ENCODE data around the gene VPS18.
"Not testable (repeated sequence)": the region's sequence is repeated elsewhere in the genome, so short reads cannot be mapped to it uniquely, and the experiment has no call there.

VPS18 gene, protein sequence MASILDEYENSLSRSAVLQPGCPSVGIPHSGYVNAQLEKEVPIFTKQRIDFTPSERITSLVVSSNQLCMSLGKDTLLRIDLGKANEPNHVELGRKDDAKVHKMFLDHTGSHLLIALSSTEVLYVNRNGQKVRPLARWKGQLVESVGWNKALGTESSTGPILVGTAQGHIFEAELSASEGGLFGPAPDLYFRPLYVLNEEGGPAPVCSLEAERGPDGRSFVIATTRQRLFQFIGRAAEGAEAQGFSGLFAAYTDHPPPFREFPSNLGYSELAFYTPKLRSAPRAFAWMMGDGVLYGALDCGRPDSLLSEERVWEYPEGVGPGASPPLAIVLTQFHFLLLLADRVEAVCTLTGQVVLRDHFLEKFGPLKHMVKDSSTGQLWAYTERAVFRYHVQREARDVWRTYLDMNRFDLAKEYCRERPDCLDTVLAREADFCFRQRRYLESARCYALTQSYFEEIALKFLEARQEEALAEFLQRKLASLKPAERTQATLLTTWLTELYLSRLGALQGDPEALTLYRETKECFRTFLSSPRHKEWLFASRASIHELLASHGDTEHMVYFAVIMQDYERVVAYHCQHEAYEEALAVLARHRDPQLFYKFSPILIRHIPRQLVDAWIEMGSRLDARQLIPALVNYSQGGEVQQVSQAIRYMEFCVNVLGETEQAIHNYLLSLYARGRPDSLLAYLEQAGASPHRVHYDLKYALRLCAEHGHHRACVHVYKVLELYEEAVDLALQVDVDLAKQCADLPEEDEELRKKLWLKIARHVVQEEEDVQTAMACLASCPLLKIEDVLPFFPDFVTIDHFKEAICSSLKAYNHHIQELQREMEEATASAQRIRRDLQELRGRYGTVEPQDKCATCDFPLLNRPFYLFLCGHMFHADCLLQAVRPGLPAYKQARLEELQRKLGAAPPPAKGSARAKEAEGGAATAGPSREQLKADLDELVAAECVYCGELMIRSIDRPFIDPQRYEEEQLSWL

GRCh38 chr15:40893733-40894680 is at the start of gene VPS18:
VPS18 (plus strand) TSS chr15:40894450; CDS start chr15:40894769, 319 bp downstream.
- DNase-seq: peak; percentile 95

DNA sequence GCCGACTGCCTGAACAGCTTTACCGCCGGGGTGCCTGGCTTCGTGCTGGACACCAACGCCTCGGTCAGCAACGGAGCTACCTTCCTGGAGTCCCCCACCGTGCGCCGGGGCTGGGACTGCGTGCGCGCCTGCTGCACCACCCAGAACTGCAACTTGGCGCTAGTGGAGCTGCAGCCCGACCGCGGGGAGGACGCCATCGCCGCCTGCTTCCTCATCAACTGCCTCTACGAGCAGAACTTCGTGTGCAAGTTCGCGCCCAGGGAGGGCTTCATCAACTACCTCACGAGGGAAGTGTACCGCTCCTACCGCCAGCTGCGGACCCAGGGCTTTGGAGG is 49.6 kb upstream of the VPS18 start:
- peak; percentile 38 for DNase-seq

DNA sequence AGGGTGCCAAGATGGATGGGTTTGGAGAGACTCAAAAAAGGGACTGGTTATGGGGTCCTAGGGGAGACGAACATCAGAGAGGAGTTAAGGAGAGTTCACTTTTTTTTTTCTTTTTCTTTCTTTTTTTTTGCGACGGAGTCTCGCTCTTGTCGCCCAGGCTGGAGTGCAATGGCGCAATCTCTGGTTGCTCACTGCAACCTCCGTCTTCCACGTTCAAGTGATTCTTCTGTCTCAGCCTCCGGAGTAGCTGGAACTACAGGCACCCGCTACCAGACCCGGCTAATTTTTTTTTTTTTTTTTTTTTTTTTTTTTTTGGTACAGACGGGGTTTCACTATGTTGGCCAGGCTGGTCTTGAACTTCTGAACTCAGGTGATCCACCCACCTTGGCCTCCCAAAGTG is 49.2 kb upstream of the VPS18 start:
- no peak for DNase-seq

DNA sequence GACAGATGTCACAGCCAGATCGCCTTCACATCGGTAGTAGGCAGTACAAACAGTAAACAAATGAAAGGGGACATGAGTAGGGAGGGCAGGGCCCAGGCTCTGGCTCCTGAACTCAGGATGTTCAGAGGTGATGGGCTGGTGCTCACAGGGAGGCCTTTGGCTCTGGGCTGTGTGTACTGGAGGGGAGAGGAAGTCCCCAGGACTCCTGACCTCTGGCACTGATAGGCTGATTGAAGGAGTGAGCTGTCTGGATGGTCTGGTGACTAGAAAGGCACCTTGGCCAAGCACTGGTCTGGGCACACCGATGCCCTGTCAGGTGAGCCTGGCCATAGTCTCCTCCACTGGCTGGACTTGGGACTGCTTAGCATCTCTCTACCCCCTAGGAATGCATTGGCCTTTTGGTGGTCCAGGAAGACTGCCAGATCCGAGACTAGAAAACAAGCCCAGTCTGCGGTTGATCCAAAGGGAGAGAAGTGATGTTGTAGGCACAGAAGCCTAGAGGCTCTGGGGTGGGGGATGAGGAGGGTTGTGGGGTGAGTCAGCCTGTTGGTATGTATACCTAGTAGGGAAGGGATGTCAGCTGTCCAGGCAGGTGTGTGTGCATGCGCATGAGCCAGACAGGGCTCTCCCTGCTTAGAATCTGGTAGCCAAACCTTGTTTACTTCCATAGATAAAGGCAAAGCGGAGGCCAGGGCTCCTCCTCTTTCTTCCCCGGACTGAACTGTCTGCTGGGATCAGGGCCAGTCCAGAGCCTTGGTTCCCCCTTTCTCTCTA is 48.6 kb upstream of the VPS18 start:
- peak; percentile 15 for DNase-seq

- DNase-seq: no peak
Observed at GRCh38 chr15:40846841-40847222, 47.4 kb upstream of the VPS18 start.

- DNase-seq: peak; percentile 61
Observed at GRCh38 chr15:40847223-40847961, 46.9 kb upstream of the VPS18 start.

DNA sequence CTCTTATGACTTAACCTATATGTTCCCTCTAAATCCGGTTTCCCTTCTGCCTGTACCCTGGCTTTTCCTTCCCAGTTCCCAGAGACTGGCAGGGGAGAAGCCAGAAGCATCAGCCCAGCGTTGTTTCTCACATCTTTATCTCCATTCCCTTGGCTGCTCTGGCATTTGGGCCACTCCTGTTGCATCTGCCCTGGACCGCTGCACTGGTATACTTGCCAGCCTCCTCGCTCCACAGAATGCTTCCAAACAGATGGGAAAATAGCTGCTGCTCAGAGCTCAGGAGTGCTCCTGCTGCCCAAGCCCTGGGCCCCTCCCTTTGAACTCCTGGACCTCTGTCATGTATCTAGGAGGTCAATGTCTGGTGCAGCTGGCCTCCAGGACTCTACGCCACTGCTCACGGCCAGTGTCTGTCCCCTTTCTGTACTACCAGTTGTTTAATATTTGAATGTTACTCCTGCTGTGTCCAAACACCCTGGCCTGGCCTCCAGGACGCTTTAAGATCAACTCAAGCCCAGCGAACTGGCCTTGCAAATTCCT is 43.6 kb upstream of the VPS18 start:
- DNase-seq: no peak

DNA sequence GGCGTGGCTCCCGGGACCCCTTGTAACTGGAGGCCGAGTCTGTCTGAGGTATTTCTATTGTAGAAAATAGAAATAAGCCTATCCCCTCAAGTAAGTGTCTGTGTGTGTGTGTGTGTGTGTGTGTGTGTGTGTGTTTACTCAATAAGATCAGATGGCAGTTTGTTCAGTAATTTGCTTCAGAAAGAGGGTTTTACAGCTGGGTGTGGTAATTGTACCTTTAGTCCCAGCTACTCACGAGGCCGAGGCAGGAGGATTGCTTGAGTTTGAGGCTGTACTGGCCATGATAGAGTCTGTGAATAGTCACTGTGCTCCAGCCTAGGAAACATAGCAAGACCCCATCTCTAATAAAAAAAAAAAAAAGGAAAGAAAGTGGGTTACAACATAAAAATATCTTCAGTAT is 41.7 kb upstream of the VPS18 start:
- DNase-seq: no peak

DNA sequence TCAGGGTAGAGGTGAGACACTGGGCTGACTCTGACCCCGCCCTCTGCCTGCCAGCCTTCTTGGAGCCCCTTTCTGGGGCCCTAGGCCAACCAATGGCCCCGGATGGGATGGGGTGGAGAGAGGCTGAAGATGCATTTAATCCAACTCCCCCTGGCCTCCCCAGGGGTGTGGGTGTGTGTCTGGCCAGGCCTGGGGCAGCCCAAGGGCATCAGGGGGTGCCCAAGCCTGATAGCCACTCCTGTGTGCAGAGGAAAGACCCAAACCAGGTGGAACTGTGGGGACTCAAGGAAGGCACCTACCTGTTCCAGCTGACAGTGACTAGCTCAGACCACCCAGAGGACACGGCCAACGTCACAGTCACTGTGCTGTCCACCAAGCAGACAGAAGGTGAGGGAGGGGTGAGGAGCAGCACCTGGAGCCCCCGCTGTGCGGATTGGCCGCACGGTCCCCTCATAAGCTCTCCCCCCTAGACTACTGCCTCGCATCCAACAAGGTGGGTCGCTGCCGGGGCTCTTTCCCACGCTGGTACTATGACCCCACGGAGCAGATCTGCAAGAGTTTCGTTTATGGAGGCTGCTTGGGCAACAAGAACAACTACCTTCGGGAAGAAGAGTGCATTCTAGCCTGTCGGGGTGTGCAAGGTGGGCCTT is 40.9 kb upstream of the VPS18 start:
- no peak for DNase-seq

GRCh38 chr15:40854161-40854560 is 40.1 kb upstream of the VPS18 start:
- DNase-seq: no peak

GRCh38 chr15:40855706-40856234 is 38.5 kb upstream of the VPS18 start:
- DNase-seq: no peak

GRCh38 chr15:40856746-40857145 is 37.5 kb upstream of the VPS18 start:
- DNase-seq: no peak

DNA sequence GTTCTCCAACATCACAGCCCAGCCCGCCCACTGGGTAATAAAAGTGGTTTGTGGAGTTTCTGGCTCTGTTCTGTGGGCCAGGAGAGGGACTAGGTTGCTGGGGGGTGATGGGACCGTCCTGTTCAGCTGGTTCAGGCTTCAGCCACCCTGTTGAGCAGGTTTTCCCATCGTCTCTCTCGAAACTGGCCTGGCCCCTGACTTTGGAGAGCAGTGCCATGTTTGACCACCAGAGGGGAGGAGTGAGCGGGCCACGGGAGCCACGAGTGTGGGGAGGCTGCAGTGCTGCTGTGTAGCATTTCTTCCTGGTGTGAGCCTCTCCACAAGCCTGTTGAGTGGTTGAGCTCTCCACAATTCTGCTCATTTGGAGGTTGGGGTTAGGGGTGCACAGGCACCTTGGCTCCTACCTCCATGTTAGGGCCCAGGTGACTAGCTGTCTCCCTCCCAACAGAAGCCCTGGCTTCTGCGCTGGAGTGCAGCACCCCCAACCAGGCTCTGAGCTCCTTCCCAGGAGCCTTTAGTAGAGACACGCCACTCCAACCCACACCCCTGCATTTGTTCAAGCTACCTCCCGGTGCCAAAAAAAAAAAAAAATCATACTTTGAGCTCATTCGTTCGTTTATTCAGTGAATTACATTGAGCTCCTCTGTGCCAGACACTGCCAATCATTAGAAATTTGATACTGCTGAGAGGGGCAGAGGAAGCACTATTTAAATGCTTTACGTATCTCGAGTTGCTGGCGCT is 36.5 kb upstream of the VPS18 start:
- peak; percentile 46 for DNase-seq

DNA sequence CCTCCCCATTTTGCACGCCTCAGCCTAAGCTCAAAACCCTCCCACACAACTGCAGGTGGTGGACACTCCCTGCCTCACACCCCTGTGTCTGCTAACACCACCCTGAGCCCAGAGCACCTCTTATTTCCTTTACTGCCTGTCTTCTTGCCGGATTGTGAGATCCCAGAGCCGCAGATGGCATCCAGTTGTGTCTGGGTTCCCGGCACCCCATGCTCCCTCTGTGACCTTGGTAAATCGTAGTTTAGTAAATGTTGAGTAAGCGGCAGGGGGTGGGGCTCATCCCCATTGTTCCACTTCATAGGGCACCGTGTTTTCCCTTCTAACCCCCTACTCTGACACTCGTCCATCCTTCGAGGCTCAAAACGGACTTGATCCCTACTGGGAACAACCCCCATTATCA is 35.5 kb upstream of the VPS18 start:
- no peak for DNase-seq

GRCh38 chr15:40859206-40859851 is 34.9 kb upstream of the VPS18 start:
- no peak for DNase-seq

DNA sequence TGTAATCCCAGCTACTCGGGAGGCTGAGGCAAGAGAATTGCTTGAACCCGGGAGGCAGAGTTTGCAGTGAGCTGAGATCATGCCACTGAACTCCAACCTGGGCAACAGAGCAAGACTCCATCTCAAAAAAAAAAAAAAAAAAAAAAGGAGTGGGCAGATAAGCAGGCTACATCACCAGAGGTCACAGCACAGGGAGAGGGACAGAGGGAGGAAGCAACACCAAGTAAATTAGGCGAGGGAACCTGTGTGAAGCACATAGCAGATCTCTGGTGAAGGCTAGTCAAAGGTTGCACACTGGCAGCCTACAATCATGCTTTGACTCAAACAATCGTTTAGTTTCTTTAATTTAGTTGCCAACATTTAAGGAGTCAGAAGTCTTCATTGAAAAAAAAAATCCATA is 33.1 kb upstream of the VPS18 start:
- DNase-seq: not testable (repeated sequence)

- no peak for DNase-seq
Observed at GRCh38 chr15:40863660-40864270, 30.5 kb upstream of the VPS18 start.

DNA sequence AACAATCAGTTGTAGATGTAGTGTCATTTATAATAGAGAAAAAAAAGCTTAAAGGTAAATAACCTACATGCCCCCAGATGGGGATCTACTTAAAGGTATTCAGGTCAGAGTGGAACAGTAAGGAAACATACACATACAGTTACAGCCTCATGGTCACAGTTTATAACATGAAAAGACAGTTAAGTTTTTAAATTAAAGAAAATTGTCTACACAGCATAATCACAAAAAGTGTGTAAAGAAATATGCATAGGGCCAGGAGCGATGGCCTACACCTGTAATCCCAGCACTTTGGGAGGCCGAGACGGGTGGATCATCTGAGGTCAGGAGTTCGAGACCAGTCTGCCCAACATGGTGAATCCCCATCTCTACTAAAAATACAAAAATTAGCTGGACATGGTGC is 27.1 kb upstream of the VPS18 start:
- no peak for DNase-seq
